AG10803 (cell line): Measurements from ENCODE around the gene GRAMD1A.
"Not testable (repeated sequence)": the region's sequence is repeated elsewhere in the genome, so short reads cannot be mapped to it uniquely, and the experiment has no call there.

Experiments
- DNase-seq: peaks from one replicate; pipeline ENCODE4 v3.0.0; 2010; ENCODE audit warnings: low read depth
- H3K4me3 ChIP-seq: 2 replicates; pipeline ENCODE4 v1.5.1; 2011; ENCODE audit warnings: mild to moderate bottlenecking, low read length, control low read depth
- CTCF ChIP-seq: conservative IDR thresholded peaks from 2 replicates; pipeline ENCODE4 v1.5.1; 2011; ENCODE audit warnings: mild to moderate bottlenecking, low read length, control low read depth, inconsistent platforms

Gene GRAMD1A

GRCh38 chr19:35027009-35027408, 26.9 kb downstream of the GRAMD1A start:
- no peak for TF ChIP-seq CTCF
- H3K4me3 ChIP-seq = no peak overlapping the region
- DNase-seq = no peak

- DNase-seq = peak; percentile 37
- no peak overlapping the region for H3K4me3 ChIP-seq
- TF ChIP-seq CTCF = no peak
Measured at GRCh38 chr19:35027851-35028599, 27.9 kb downstream of the GRAMD1A start.

- DNase-seq, H3K4me3 ChIP-seq: not testable (repeated sequence)
Measured at GRCh38 chr19:35028600-35028885, 28.4 kb downstream of the GRAMD1A start.

- not testable (repeated sequence) for H3K4me3 ChIP-seq, DNase-seq
Measured at GRCh38 chr19:35029275-35029736, 29.2 kb downstream of the GRAMD1A start.

GRCh38 chr19:35029737-35030256, 29.7 kb downstream of the GRAMD1A start:
- H3K4me3 ChIP-seq = peak overlapping the region; percentile 48
- TF ChIP-seq CTCF = no peak
- no peak for DNase-seq

GRCh38 chr19:35030257-35031071, 30.3 kb downstream of the GRAMD1A start, which contains the start of gene SCN1B:
Gene SCN1B, plus strand, starts transcription at chr19:35030470. Its CDS starts 351 bp downstream, at chr19:35030821.
- peak within 1 kb of the TSS; percentile 61 for H3K4me3 ChIP-seq
- no peak for TF ChIP-seq CTCF
- peak; percentile 65 for DNase-seq

GRCh38 chr19:35031072-35031881, 31.2 kb downstream of the GRAMD1A start:
- peak; percentile 9 for DNase-seq
- peak overlapping the region; percentile 61 for H3K4me3 ChIP-seq

More at GRCh38 chr19:35031072-35031881, 31.2 kb downstream of the GRAMD1A start:
- no peak for TF ChIP-seq CTCF
